GM19043 (cell line): ENCODE measurements around the gene CALB2.
"Not testable (repeated sequence)": the region's sequence is repeated elsewhere in the genome, so short reads cannot be mapped to it uniquely, and the experiment has no call there.

Experiments
- ATAC-seq: cut with Tn5 transposase; IDR thresholded peaks from one replicate; pipeline ENCODE4 v1.9.1; 2021; ENCODE audit warnings: low read depth; ENCODE audit not compliant: unreplicated experiment

Gene CALB2

DNA sequence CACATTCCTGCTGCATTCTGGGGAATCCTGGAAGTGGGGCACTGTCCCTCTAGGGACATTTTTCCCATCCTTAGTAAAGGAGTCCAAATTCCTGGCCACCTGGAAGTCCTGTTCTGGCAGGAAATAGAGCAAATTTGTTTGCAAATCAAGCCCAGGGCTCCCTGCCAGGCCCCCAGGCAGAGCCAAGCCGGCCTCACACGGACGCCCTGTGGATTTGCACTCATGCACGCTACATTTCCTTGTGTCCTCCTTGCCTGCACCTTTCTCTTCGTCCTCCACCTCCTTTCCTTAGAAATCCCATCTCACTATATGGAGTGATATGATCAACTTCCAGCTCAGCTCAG is 7.0 kb upstream of the CALB2 start:
- ATAC-seq = no peak

- ATAC-seq = no peak
Observed at GRCh38 chr16:71352466-71352865, 6.1 kb upstream of the CALB2 start.

DNA sequence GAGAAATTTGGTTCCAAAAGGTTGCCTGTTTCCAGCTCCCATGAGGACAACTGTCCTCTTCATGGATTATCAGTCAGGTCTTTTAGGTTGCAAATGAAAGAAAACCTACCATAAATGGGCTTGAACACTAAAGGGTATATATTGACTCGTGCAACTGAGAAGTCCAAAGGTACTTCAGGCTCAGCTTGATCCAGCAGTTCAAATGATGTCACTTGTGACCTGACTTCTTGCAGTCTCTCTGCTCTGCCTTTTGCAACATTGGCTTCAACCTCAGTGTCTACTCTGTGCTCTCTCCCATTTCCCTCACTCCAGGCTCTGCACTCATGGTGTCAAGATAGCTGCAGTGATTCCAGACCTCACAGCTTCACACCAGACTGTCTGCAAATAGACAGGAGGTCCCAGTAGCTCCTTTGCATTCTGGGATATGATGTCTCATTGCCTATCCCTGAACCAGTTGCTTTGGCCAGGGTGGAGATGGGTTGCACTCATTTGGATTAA is 5.5 kb upstream of the CALB2 start:
- ATAC-seq = no peak

GRCh38 chr16:71353736-71354135 is 4.8 kb upstream of the CALB2 start:
- ATAC-seq = no peak

- ATAC-seq = no peak
Observed at GRCh38 chr16:71354156-71354555, 4.4 kb upstream of the CALB2 start.

DNA sequence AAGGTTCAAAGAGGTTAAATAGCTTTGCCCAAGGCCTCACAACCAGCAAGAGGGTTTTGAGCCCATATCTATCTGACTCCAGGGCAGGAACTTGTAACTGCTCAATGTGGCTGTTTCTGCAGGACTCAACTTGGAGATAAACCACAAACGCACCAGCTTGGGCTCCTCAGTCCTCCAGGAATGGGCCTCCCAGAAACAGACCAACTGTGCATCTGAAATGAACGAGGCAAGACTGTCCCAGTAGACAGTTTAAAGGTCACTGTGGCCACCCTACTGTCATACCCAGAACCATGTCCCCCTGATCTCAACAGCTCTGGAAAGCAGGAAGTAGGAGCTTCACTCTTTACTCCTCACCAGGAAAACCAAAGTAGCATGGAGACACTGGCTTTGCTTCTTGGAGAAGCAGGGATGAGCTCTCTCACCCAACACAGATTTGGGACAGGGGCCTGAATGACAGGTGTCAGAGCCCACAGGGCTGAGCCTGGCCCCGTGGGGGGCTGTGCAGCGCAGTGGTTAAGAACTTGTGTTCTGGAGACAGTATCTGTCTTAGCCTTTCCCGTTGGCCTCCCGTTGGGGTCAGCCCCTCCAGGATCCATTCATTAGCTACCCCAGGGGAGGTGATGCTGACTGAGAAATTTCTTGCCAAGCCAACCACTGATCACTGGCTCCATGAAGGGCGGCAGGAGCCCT is 2.3 kb upstream of the CALB2 start:
- no peak for ATAC-seq

DNA sequence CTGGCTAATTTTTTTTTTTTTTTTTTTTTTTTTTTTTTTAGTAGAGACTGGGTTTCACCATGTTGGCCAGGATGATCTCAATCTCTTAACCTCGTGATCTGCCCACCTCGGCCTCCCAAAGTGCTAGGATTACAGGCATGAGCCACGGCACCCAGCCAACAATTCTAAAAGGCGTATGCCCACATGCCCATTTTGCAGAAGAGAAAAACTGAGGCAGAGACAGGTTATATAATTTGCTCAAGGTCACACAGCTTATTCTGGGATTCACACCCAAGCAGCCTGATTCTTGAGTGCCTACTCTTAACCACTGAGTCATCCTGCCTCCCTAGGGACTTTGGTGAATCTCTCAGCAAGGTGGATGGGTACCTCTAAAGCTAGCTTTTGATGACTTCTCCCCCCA is 1.6 kb upstream of the CALB2 start:
- ATAC-seq = not testable (repeated sequence)

GRCh38 chr16:71357681-71358080 is 842 bp upstream of the CALB2 start:
- ATAC-seq = no peak

GRCh38 chr16:71359431-71359830 is 908 bp downstream of the CALB2 start:
- ATAC-seq = no peak

DNA sequence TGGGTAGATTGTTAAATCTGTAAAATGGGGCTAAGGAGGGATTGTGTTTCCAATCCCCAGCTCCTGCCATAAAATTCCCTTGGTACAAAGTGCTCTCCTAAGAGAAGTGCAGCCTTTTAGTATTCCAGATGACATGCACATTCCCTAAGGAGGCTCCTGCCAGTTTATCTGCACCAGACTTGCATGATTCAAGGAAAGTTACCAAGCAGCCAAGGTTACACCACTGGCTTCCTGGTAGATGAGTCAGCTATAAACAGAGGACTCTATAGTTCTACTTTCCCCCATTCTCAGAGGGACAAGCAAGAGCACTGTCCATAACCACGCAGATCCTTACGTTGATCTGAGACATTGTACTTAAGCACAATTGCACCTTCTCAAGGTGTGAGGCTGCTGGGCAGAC is 1.9 kb downstream of the CALB2 start:
- ATAC-seq = no peak

- no peak for ATAC-seq
Observed at GRCh38 chr16:71364133-71364681, 5.7 kb downstream of the CALB2 start.

DNA sequence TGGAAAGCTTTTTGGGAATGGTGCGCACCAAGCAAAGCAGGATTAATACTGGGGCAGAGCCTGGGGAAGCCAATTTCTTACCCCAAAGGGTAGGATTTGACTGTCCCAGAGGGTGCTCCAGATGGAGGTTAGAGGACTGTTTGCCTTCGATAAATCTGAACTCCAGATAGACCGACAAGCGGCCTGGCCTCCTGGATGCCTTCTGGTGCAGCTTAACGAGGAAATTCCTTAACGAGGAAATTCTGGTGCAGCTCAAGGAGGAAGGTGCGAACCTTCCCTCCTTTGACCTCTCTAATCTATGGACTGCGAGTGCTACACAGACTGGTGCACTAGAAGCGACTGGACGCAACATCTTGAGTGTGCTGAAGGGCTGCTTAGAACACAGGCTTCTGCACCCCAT is 6.5 kb downstream of the CALB2 start:
- ATAC-seq = no peak

DNA sequence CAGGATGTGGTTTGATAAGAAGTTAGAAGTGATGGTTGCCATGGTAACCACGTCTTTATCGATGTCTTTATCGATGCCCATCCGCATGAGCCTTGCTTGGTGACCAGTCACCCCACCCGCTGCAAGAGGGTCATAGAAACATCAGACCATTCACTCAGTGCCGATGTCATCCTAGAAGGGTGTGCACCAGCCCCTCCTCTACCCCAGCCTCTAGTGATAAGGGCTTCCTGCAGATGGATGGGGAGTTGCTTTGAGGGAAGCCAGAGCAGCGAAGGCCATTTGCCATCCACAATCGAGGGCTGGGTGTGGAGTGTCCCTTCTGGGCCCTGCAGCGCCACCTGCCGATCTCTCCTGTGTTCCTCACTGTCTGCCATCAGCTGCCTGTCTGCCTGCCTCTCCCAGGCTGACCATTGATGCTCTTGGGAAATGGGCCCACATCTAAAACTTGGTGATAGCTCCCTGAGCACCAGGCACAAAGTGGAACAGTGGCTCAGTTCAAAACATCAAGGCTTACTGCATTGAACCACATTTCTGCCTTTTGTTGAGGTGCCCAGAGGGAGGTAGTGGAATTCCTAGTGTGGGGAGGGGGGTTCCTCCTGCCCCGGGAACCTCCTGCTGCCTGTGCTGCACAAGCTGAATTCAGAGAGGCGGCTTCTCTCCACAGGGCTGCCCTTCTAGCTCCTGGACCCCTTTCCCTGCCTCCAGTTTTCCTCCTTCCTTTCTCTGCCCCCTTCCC is 8.9 kb downstream of the CALB2 start:
- no peak for ATAC-seq

DNA sequence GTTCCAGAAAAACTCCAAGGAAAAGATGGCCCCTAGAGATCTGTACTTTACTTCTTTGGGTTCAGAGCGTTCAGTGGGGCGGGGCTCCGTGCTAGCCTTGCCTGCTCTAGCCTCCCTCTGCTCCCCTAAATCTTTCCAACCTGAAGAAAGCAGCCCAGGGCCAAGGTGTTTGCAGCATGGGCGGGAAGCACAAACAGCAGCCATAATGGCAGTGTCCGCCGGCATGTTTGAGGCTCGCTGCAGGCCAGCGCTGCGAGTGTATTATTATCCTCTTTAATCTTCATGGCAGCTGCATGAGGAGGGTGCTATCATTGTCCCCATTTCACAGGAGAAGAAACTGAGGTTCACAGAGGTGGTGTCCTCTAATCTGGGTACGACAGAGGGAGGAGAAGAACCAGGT is 10.4 kb downstream of the CALB2 start:
- ATAC-seq = no peak

GRCh38 chr16:71369494-71369893 is 11.0 kb downstream of the CALB2 start:
- no peak for ATAC-seq

DNA sequence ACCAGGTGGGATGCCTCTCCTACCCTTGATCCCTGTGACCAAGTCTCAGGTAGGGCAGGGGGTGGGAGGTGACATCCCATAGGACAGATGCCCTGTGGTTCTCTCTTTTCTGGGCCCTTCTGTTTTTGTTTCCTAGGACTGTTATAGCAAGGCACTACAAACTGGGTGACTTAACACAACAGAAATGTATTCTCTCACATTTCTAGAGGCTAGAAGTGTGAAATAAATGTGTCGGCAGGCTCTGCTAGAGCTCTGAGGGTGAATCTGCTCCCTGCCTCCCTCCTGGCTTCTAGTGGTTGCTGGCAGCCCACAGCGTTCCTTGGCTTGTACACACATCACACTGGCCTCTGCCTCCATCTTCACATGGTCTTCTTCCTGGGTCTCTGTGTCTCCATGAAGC is 12.7 kb downstream of the CALB2 start:
- ATAC-seq = no peak

- ATAC-seq = no peak
Observed at GRCh38 chr16:71373073-71373472, 14.6 kb downstream of the CALB2 start.

- no peak for ATAC-seq
Observed at GRCh38 chr16:71376465-71377157, 18.1 kb downstream of the CALB2 start.

GRCh38 chr16:71379711-71380110 is 21.2 kb downstream of the CALB2 start:
- ATAC-seq = no peak

- no peak for ATAC-seq
Observed at GRCh38 chr16:71380831-71381230, 22.3 kb downstream of the CALB2 start.

DNA sequence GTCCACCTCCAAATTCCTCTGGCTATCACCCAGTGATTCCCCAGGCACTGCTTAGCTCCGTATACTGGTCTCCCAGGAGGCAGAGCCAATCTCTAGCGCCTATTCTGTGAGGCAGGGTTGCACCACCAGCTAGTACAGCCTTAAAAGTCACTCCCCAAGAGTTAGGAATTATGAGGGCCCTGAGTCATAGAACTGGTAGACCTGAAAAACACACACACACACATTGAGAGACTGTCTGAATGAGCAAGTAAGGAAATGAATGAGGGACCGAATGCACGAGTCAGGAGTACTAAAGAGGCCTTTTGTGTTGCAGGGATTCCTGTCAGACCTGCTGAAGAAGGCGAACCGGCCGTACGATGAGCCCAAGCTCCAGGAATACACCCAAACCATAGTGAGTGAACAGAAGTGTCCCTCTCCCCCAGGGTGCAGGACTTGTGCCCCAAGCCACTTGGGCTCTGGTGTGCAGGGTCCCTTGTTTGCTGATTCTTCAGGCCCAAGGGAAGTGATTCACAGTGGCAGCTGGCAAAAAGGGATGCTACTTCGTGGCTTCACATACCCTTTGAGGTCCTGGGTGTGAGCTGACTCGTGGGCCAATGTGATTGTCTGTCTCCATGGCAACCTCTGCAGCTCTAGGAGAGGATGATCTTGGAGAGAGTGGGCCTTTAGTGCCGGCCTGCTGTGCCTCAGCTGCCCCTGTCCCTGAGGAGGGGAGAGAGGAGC is 24.7 kb downstream of the CALB2 start:
- no peak for ATAC-seq
